HEK293 (cell line): ENCODE data around the gene HYI.

Experiments used
- GLI2 ChIP-seq: fragments of 450-650 bp; formaldehyde crosslinking; IDR thresholded peaks from 2 replicates; pipeline ENCODE4; 2017; ENCODE audit warnings: missing biosample characterization, missing genetic modification characterization, low read depth, borderline replicate concordance
- KLF7 ChIP-seq: fragments of 450-650 bp; formaldehyde crosslinking; IDR thresholded peaks from 2 replicates; pipeline ENCODE4 v1.5.1; 2016; ENCODE audit warnings: missing biosample characterization, missing genetic modification characterization, borderline replicate concordance
- YY1 ChIP-seq: fragments of 450-650 bp; formaldehyde crosslinking; IDR thresholded peaks from 2 replicates; pipeline ENCODE4 v1.5.1; 2018; ENCODE audit warnings: missing biosample characterization, missing genetic modification characterization
- ZSCAN5A ChIP-seq: fragments of 450-650 bp; formaldehyde crosslinking; IDR thresholded peaks from 2 replicates; pipeline ENCODE4 v1.5.1; 2016; ENCODE audit warnings: missing biosample characterization, missing genetic modification characterization
- TF ChIP-seq, protein P1 (sequence below): fragments of 450-650 bp; formaldehyde crosslinking; conservative IDR thresholded peaks from 2 replicates; pipeline ENCODE4 v1.5.1; 2016; ENCODE audit warnings: low read depth, missing biosample characterization, missing genetic modification characterization
- TF ChIP-seq, protein P2 (sequence below): fragments of 450-650 bp; formaldehyde crosslinking; IDR thresholded peaks from 2 replicates; pipeline ENCODE4 v1.5.1; 2016; ENCODE audit warnings: missing biosample characterization, missing genetic modification characterization

DNA sequence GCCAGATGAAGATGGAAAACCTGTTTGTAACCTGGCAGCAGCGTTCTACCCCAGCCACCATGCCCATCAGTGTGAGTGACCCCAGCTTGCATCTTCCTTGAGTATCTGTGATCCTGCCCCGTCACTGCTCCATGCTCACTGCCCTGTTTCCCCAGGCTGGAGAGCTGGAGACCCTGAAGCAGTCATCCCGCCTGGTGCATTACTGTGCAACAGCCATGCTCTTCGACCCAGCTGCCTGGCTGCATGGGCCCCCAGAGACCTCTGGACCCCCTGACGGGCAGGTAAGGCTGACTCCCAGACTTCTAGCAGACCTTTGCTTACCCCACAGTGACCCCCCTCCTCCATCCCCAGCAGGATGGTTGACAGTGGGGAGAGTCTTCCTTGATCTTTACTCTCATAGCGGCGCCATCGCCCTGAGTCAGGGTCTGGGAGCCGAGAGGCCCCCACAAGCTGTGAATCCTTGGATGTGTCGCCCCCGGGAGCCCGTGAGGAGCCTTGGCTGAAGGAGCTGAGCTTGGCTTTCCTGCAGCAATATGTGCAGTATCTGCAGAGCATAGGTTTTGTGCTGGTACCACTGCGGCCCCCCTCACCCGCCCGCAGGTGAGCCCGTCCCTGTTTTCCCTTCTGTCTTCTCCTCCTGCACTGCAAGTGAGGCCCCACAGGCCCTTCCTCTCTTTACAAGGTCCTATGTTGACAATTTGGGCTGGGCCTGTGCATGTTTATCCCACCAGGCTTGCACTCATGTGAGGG, 10.4 kb downstream of the HYI start:
- TF ChIP-seq YY1 (tag by site-specific recombination) (no peak), GLI2 (tag by site-specific recombination) (no peak), KLF7 (tag by site-specific recombination) (no peak), ZSCAN5A (tag by site-specific recombination) (no peak)
- TF ChIP-seq, protein P1, sequence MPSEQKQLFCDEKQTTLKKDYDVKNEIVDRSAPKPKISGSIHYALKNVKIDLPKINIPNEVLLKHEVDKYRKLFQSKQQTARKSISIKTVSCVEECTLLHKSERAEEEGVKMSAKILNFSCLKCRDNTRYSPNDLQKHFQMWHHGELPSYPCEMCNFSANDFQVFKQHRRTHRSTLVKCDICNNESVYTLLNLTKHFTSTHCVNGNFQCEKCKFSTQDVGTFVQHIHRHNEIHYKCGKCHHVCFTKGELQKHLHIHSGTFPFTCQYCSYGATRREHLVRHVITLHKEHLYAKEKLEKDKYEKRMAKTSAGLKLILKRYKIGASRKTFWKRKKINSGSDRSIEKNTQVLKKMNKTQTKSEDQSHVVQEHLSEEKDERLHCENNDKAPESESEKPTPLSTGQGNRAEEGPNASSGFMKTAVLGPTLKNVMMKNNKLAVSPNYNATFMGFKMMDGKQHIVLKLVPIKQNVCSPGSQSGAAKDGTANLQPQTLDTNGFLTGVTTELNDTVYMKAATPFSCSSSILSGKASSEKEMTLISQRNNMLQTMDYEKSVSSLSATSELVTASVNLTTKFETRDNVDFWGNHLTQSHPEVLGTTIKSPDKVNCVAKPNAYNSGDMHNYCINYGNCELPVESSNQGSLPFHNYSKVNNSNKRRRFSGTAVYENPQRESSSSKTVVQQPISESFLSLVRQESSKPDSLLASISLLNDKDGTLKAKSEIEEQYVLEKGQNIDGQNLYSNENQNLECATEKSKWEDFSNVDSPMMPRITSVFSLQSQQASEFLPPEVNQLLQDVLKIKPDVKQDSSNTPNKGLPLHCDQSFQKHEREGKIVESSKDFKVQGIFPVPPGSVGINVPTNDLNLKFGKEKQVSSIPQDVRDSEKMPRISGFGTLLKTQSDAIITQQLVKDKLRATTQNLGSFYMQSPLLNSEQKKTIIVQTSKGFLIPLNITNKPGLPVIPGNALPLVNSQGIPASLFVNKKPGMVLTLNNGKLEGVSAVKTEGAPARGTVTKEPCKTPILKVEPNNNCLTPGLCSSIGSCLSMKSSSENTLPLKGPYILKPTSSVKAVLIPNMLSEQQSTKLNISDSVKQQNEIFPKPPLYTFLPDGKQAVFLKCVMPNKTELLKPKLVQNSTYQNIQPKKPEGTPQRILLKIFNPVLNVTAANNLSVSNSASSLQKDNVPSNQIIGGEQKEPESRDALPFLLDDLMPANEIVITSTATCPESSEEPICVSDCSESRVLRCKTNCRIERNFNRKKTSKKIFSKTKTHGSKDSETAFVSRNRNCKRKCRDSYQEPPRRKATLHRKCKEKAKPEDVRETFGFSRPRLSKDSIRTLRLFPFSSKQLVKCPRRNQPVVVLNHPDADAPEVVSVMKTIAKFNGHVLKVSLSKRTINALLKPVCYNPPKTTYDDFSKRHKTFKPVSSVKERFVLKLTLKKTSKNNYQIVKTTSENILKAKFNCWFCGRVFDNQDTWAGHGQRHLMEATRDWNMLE (tag by site-specific recombination), result no peak
- TF ChIP-seq, protein P2, sequence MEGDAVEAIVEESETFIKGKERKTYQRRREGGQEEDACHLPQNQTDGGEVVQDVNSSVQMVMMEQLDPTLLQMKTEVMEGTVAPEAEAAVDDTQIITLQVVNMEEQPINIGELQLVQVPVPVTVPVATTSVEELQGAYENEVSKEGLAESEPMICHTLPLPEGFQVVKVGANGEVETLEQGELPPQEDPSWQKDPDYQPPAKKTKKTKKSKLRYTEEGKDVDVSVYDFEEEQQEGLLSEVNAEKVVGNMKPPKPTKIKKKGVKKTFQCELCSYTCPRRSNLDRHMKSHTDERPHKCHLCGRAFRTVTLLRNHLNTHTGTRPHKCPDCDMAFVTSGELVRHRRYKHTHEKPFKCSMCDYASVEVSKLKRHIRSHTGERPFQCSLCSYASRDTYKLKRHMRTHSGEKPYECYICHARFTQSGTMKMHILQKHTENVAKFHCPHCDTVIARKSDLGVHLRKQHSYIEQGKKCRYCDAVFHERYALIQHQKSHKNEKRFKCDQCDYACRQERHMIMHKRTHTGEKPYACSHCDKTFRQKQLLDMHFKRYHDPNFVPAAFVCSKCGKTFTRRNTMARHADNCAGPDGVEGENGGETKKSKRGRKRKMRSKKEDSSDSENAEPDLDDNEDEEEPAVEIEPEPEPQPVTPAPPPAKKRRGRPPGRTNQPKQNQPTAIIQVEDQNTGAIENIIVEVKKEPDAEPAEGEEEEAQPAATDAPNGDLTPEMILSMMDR (tag by site-specific recombination), result no peak
